HepG2 (cell line): ENCODE measurements around the gene HSF4. TPM values are rescaled to one million over a fixed set of nuclear protein-coding genes. Genes with fewer than 3 reads are reported as not detected.
A peak's percentile ranks its signal among the peaks of the same experiment; 100 is the strongest.

Source experiments
- CBX5 ChIP-seq: sonication (generic); formaldehyde crosslinking; IDR thresholded peaks from 2 replicates; pipeline ENCODE4 v1.4.0; 2020; ENCODE audit warnings: missing genetic modification reagents, borderline replicate concordance
- CEBPG ChIP-seq: IDR thresholded peaks from 2 replicates; pipeline ENCODE4 v1.6.1; 2016
- FOXO1 ChIP-seq: sonication (generic); formaldehyde crosslinking; IDR thresholded peaks from 2 replicates; pipeline ENCODE4 v1.4.0; 2020; ENCODE audit warnings: missing genetic modification reagents
- GATA4 ChIP-seq: sonication (generic); IDR thresholded peaks from 2 replicates; pipeline ENCODE4 v1.6.1; 2016; ENCODE audit warnings: antibody characterized with exemption, low read depth, borderline replicate concordance
- HNRNPL ChIP-seq: fragments of 200-400 bp; formaldehyde crosslinking; IDR thresholded peaks from 2 replicates; pipeline ENCODE4 v1.6.1; 2017; ENCODE audit warnings: mild to moderate bottlenecking, low read depth, low read length
- IRF2 ChIP-seq: IDR thresholded peaks from 2 replicates; pipeline ENCODE4 v1.6.1; 2018; ENCODE audit warnings: missing genetic modification reagents, missing compliant biosample characterization
- PHF8 ChIP-seq: sonication (generic); formaldehyde crosslinking; IDR thresholded peaks from 2 replicates; pipeline ENCODE4 v1.5.0; 2020; ENCODE audit warnings: missing genetic modification reagents
- TEAD3 ChIP-seq: optimal IDR thresholded peaks from 2 replicates; pipeline ENCODE3; 2016; ENCODE audit warnings: borderline replicate concordance
- YEATS2 ChIP-seq: sonication (generic); formaldehyde crosslinking; IDR thresholded peaks from 2 replicates; pipeline ENCODE4 v1.4.0; 2020; ENCODE audit warnings: missing genetic modification reagents, borderline replicate concordance
- ZFP41 ChIP-seq: sonication (generic); formaldehyde crosslinking; IDR thresholded peaks from 2 replicates; pipeline ENCODE4 v1.4.0; 2020; ENCODE audit warnings: mild to moderate bottlenecking, missing genetic modification reagents, borderline replicate concordance
- ZFP82 ChIP-seq: sonication (generic); formaldehyde crosslinking; IDR thresholded peaks from 2 replicates; pipeline ENCODE4 v1.5.1; 2020; ENCODE audit warnings: mild to moderate bottlenecking, missing genetic modification reagents, borderline replicate concordance
- ZFX ChIP-seq: sonication (generic); formaldehyde crosslinking; IDR thresholded peaks from 2 replicates; pipeline ENCODE4 v1.4.0; 2020; ENCODE audit warnings: mild to moderate bottlenecking, low read depth, missing genetic modification reagents, moderate library complexity
- ZMAT3 ChIP-seq: sonication (generic); formaldehyde crosslinking; conservative IDR thresholded peaks from 2 replicates; pipeline ENCODE4 v1.7.0; 2021; ENCODE audit warnings: missing genetic modification reagents
- ZMYM3 ChIP-seq: sonication (generic); formaldehyde crosslinking; IDR thresholded peaks from 2 replicates; pipeline ENCODE4 v1.5.1; 2020; ENCODE audit warnings: mild to moderate bottlenecking, missing genetic modification reagents
- ZNF136 ChIP-seq: sonication (generic); formaldehyde crosslinking; IDR thresholded peaks from 2 replicates; pipeline ENCODE4 v1.8.1; 2022; ENCODE audit warnings: low read depth, mild to moderate bottlenecking, moderate library complexity, missing genetic modification reagents
- ZNF225 ChIP-seq: sonication (generic); formaldehyde crosslinking; IDR thresholded peaks from 2 replicates; pipeline ENCODE4 v1.4.0; 2020; ENCODE audit warnings: mild to moderate bottlenecking, missing genetic modification reagents
- ZNF354B ChIP-seq: sonication (generic); formaldehyde crosslinking; IDR thresholded peaks from 2 replicates; pipeline ENCODE4 v1.8.0; 2022; ENCODE audit warnings: mild to moderate bottlenecking, missing genetic modification reagents
- ZNF430 ChIP-seq: sonication (generic); formaldehyde crosslinking; IDR thresholded peaks from 2 replicates; pipeline ENCODE4 v1.9.0; 2021; ENCODE audit warnings: mild to moderate bottlenecking, missing genetic modification reagents
- ZNF572 ChIP-seq: sonication (generic); formaldehyde crosslinking; IDR thresholded peaks from 2 replicates; pipeline ENCODE4 v1.5.1; 2020; ENCODE audit warnings: mild to moderate bottlenecking, missing genetic modification reagents
- ZNF777 ChIP-seq: sonication (generic); formaldehyde crosslinking; IDR thresholded peaks from 2 replicates; pipeline ENCODE4 v1.4.0; 2020; ENCODE audit warnings: missing genetic modification reagents
- polyA plus RNA-seq, 8 experiments: library from polyadenylated mRNA; depleted of rRNA in 3 of 8; stranded (reverse) in 7 of 8; unstranded in 1 of 8; fragments of >200 nt; fragmentation: Illumina TruSeq in 4 of 8; extraction: Trizol in 4 of 8; gene quantifications; 2 replicates each; pipeline versions ENCODE4 v1.2.1 to v1.2.3, GENCODE V29; 2011 to 2016; ENCODE audit warnings: low read depth in 4 of 8, missing spikeins in 1 of 8, mixed read lengths in 1 of 8; ENCODE audit not compliant: insufficient read depth in 1 of 8
- total RNA-seq, 5 experiments: library from RNA; depleted of rRNA; stranded (reverse); fragments of >200 nt; fragmentation: Illumina TruSeq; extraction: Trizol; gene quantifications; 2 replicates each; pipeline ENCODE4 v1.2.3, GENCODE V29; 2016; ENCODE audit warnings: low read depth in 1 of 5
- TF ChIP-seq, protein P1 (sequence below): sonication (generic); formaldehyde crosslinking; IDR thresholded peaks from 2 replicates; pipeline ENCODE4 v1.4.0; 2020; ENCODE audit warnings: missing genetic modification reagents
- TF ChIP-seq, protein P2 (sequence below): sonication (generic); formaldehyde crosslinking; IDR thresholded peaks from 2 replicates; pipeline ENCODE4 v1.4.0; 2020; ENCODE audit warnings: missing genetic modification reagents, mild to moderate bottlenecking, borderline replicate concordance
- TF ChIP-seq, protein P3 (sequence below): sonication (generic); formaldehyde crosslinking; conservative IDR thresholded peaks from 2 replicates; pipeline ENCODE4 v1.8.1; 2023; ENCODE audit warnings: missing genetic modification reagents
- TF ChIP-seq, protein P4 (sequence below): sonication (generic); formaldehyde crosslinking; IDR thresholded peaks from 2 replicates; pipeline ENCODE4 v1.5.1; 2020; ENCODE audit warnings: mild to moderate bottlenecking, moderate library complexity, missing genetic modification reagents

Gene HSF4
- total and polyA plus RNA-seq, 2 of the 13 experiments (the other 11 are each of a cell fraction or from before 2014, with no cell fraction given), result 3.5 to 16.9 TPM

DNA sequence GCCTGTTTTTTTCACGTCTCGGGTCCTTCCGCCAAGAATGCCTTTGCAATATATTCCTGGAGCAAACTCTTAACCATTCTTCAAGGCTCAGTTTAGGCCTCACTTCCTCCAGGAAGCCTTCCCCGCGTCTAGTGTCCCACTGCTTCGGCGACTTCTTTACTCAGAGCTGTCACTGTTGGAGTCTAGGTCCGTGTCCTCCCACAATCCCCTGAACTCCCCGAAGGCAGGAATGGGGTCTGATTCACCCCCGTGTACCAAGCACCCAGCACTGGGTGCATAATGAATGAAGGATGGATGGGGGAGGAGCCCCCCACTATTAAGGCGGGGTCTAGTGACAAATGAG lies 18.7 kb downstream of the HSF4 start (continued):
- TF ChIP-seq, protein P1, sequence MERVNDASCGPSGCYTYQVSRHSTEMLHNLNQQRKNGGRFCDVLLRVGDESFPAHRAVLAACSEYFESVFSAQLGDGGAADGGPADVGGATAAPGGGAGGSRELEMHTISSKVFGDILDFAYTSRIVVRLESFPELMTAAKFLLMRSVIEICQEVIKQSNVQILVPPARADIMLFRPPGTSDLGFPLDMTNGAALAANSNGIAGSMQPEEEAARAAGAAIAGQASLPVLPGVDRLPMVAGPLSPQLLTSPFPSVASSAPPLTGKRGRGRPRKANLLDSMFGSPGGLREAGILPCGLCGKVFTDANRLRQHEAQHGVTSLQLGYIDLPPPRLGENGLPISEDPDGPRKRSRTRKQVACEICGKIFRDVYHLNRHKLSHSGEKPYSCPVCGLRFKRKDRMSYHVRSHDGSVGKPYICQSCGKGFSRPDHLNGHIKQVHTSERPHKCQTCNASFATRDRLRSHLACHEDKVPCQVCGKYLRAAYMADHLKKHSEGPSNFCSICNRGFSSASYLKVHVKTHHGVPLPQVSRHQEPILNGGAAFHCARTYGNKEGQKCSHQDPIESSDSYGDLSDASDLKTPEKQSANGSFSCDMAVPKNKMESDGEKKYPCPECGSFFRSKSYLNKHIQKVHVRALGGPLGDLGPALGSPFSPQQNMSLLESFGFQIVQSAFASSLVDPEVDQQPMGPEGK, result peak; percentile 69; the same call in 1 of the 2 replicates
- peak; percentile 3 for TF ChIP-seq TEAD3 (CRISPR knock-in tag)
- no peak for TF ChIP-seq ZNF777 (CRISPR knock-in tag)
- TF ChIP-seq ZNF572 (CRISPR knock-in tag), result peak; percentile 89; the same call in 1 of the 2 replicates
- TF ChIP-seq FOXO1, result no peak
- TF ChIP-seq PHF8 (CRISPR knock-in tag), result peak; percentile 33
- TF ChIP-seq CEBPG (CRISPR knock-in tag), result no peak
- TF ChIP-seq ZMYM3 (CRISPR knock-in tag), result 0 out of 2 replicates have a peak, but pooled peaks have one; percentile 15
- 0 out of 2 replicates have a peak, but pooled peaks have one; percentile 12 for TF ChIP-seq CBX5
- TF ChIP-seq GATA4, result 0 out of 2 replicates have a peak, but pooled peaks have one; percentile 1
- TF ChIP-seq, protein P2, sequence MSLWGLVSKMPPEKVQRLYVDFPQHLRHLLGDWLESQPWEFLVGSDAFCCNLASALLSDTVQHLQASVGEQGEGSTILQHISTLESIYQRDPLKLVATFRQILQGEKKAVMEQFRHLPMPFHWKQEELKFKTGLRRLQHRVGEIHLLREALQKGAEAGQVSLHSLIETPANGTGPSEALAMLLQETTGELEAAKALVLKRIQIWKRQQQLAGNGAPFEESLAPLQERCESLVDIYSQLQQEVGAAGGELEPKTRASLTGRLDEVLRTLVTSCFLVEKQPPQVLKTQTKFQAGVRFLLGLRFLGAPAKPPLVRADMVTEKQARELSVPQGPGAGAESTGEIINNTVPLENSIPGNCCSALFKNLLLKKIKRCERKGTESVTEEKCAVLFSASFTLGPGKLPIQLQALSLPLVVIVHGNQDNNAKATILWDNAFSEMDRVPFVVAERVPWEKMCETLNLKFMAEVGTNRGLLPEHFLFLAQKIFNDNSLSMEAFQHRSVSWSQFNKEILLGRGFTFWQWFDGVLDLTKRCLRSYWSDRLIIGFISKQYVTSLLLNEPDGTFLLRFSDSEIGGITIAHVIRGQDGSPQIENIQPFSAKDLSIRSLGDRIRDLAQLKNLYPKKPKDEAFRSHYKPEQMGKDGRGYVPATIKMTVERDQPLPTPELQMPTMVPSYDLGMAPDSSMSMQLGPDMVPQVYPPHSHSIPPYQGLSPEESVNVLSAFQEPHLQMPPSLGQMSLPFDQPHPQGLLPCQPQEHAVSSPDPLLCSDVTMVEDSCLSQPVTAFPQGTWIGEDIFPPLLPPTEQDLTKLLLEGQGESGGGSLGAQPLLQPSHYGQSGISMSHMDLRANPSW, result 0 out of 2 replicates have a peak, but pooled peaks have one; percentile 15
- peak; percentile 64; the same call in 1 of the 2 replicates for TF ChIP-seq ZNF354B
- no peak for TF ChIP-seq YEATS2 (CRISPR knock-in tag)
- peak; percentile 3; the same call in 1 of the 2 replicates for TF ChIP-seq ZNF225 (CRISPR knock-in tag)
- TF ChIP-seq HNRNPL, result 0 out of 2 replicates have a peak, but pooled peaks have one; percentile 8
- TF ChIP-seq ZFX, result peak; percentile 51; the same call in 1 of the 2 replicates
- peak; percentile 63; the same call in 1 of the 2 replicates for TF ChIP-seq ZFP82 (CRISPR knock-in tag)
- TF ChIP-seq ZFP41 (CRISPR knock-in tag), result no peak
- TF ChIP-seq, protein P3, sequence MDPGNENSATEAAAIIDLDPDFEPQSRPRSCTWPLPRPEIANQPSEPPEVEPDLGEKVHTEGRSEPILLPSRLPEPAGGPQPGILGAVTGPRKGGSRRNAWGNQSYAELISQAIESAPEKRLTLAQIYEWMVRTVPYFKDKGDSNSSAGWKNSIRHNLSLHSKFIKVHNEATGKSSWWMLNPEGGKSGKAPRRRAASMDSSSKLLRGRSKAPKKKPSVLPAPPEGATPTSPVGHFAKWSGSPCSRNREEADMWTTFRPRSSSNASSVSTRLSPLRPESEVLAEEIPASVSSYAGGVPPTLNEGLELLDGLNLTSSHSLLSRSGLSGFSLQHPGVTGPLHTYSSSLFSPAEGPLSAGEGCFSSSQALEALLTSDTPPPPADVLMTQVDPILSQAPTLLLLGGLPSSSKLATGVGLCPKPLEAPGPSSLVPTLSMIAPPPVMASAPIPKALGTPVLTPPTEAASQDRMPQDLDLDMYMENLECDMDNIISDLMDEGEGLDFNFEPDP, result no peak
- peak; percentile 22; the same call in 1 of the 2 replicates for TF ChIP-seq ZNF430
- no peak for TF ChIP-seq ZNF136 (CRISPR knock-in tag)
- TF ChIP-seq, protein P4, sequence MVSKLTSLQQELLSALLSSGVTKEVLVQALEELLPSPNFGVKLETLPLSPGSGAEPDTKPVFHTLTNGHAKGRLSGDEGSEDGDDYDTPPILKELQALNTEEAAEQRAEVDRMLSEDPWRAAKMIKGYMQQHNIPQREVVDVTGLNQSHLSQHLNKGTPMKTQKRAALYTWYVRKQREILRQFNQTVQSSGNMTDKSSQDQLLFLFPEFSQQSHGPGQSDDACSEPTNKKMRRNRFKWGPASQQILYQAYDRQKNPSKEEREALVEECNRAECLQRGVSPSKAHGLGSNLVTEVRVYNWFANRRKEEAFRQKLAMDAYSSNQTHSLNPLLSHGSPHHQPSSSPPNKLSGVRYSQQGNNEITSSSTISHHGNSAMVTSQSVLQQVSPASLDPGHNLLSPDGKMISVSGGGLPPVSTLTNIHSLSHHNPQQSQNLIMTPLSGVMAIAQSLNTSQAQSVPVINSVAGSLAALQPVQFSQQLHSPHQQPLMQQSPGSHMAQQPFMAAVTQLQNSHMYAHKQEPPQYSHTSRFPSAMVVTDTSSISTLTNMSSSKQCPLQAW (CRISPR knock-in tag), result peak; percentile 66; the same call in 1 of the 2 replicates
- TF ChIP-seq ZMAT3 (CRISPR knock-in tag), result 0 out of 2 replicates have a peak, but pooled peaks have one; percentile 25
- TF ChIP-seq IRF2, result 0 out of 2 replicates have a peak, but pooled peaks have one; percentile 7
